ENCODE data around the gene ANKRD33B. TPM values are rescaled to one million over a fixed set of nuclear protein-coding genes. Genes with fewer than 3 reads are reported as not detected.

The ANKRD33B gene
- total RNA-seq, 1 donor from 2014 or later: 14.2 TPM

DNA sequence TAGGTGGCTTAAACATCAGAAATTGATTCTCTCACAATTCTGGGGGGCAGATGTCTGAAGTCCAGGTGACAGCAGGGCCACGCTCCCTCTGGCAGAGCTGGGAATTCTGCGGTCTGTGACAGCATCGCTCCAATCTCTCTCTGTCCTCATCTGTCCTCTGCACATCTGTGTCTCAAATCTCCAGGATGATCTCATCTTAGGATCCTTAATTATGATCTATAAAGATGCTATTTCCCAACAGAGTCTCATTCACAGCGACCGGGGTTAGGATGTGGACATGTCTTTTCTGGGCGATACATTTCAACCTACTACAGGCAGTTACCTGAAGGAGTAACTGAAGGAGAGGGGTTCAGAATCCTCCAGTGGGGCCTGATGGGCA is 31.4 kb downstream of the ANKRD33B start:
- peak overlapping the region; percentile 7 to 28 for H3K4me3 ChIP-seq
- H3K36me3 ChIP-seq: no peaks in the 10 kb centered on the region
- no peaks in the 10 kb centered on the region for H3K9me3 ChIP-seq
- DNase-seq (ENCODE audit: extremely low spot score in 2 of 2): no peak
- no peaks in the 10 kb centered on the region for H3K27me3 ChIP-seq
- intact Hi-C loops (cut with DNase I): no loop called here
- TF ChIP-seq POLR2AphosphoS5 (IDR thresholded peaks at IDR 0.05; ENCODE audit: insufficient read depth in 1 of 2, low read depth in 1 of 2) (no peak), POLR2A (IDR thresholded peaks at IDR 0.05) (no peak)
- TF ChIP-seq, protein P1, sequence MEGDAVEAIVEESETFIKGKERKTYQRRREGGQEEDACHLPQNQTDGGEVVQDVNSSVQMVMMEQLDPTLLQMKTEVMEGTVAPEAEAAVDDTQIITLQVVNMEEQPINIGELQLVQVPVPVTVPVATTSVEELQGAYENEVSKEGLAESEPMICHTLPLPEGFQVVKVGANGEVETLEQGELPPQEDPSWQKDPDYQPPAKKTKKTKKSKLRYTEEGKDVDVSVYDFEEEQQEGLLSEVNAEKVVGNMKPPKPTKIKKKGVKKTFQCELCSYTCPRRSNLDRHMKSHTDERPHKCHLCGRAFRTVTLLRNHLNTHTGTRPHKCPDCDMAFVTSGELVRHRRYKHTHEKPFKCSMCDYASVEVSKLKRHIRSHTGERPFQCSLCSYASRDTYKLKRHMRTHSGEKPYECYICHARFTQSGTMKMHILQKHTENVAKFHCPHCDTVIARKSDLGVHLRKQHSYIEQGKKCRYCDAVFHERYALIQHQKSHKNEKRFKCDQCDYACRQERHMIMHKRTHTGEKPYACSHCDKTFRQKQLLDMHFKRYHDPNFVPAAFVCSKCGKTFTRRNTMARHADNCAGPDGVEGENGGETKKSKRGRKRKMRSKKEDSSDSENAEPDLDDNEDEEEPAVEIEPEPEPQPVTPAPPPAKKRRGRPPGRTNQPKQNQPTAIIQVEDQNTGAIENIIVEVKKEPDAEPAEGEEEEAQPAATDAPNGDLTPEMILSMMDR (IDR thresholded peaks at IDR 0.05): no peak
- peak overlapping the region; percentile 77 for H3K27ac ChIP-seq
- H3K4me1 ChIP-seq: peaks cover 28% of the 10 kb centered on the region

DNA sequence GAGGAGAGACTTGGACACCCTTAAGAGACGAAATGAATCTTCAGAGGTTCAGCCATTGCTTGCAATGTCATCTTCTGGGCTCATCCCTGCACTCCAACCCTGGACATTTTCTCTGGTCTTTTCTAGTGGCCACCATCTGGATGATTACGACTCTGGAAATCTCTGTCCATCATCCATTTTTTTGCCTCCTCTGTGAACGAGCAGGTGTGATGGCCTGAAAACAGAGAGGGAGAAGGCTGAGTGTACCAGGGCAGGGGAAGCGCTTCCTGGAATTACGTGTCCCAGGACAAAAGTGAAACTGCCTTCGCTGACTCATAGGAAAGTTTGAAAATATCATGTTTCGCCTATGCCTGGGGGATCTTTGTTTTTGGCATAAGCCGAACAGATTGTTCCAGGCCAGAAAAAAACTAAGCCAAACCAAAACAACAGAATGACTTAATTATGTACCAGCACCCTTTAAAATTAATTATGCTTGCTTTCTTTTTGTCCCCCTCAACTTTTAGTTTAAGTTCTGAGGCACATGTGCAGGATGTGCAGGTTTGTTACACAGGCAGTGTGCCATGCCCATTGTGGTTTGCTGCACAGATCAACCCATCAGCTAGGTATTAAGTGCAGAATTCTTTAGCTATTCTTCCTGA is 31.9 kb downstream of the ANKRD33B start:
- no peak for DNase-seq (ENCODE audit: extremely low spot score in 2 of 2)
- no peaks in the 10 kb centered on the region for H3K36me3 ChIP-seq
- intact Hi-C loops (cut with DNase I): no loop called here
- no peak for TF ChIP-seq POLR2A (IDR thresholded peaks at IDR 0.05)
- TF ChIP-seq, protein P1 (IDR thresholded peaks at IDR 0.05): no peak
- peak; percentile 26 to 89 for TF ChIP-seq POLR2AphosphoS5 (IDR thresholded peaks at IDR 0.05; ENCODE audit: insufficient read depth in 1 of 2, low read depth in 1 of 2)
- peak overlapping the region; percentile 7 to 28 for H3K4me3 ChIP-seq
- H3K9me3 ChIP-seq: no peaks in the 10 kb centered on the region
- H3K27ac ChIP-seq: peak overlapping the region; percentile 77
- no peaks in the 10 kb centered on the region for H3K27me3 ChIP-seq
- peaks cover 31% of the 10 kb centered on the region for H3K4me1 ChIP-seq

DNA sequence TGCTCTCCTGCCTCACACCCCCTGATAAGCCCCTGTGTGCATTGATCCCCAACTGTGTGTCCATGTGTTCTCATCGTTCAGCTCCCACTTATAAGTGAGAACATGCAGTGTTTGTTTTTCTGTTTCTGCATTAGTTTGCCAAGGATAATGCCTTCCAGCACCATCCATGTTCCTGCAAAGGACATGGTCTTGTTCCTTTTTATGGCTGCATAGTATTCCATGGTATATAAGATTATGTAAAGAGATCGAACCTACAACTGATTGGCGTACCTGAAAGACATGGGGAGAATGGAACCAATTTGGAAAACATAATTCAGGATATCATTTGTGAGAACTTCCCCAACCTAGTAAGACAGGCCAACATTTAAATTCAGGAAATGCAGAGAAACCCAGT is 32.4 kb downstream of the ANKRD33B start:
- Histone ChIP-seq H3K4me3 (peak overlapping the region; percentile 7 to 28), H3K9me3 (no peaks in the 10 kb centered on the region)

DNA sequence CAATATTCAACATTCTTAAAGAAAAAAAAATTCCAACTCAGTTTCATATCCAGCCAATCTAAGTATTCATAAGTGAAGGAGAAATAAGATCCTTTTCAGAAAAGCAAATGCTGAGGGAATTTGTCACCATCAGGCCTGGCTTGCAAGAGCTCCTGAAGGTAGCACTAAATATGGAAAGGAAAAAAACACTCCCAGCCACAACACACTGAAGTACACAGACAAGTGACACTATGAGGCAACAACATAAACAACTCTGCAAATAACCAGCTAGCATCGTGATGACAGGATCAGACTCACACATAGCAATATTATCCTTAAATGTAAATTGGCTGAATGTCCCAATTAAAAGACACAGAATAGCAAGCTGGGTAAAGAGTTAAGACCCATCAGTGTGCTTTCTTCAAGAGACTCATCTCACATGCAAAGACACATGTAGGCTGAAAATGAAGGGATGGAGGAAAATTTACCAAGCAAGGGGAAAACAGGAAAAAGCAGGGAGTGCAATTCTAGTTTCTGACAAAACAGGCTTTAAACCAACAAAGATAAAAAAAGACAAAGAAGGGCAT is 33.1 kb downstream of the ANKRD33B start:
- Histone ChIP-seq H3K36me3 (no peaks in the 10 kb centered on the region), H3K27me3 (no peaks in the 10 kb centered on the region), H3K27ac (peak overlapping the region; percentile 77), H3K4me1 (peaks cover 43% of the 10 kb centered on the region), H3K4me3 (no peak overlapping the region), H3K9me3 (no peaks in the 10 kb centered on the region)
- DNase-seq (ENCODE audit: extremely low spot score in 2 of 2): no peak
- intact Hi-C loops (cut with DNase I): no loop called here
- no peak for TF ChIP-seq POLR2A (IDR thresholded peaks at IDR 0.05)

More for the DNA sequence above, 32.4 kb downstream of the ANKRD33B start:
- Histone ChIP-seq H3K27me3 (no peaks in the 10 kb centered on the region), H3K27ac (peak overlapping the region; percentile 77), H3K4me1 (peaks cover 36% of the 10 kb centered on the region), H3K36me3 (no peaks in the 10 kb centered on the region)
- no peak for DNase-seq (ENCODE audit: extremely low spot score in 2 of 2)
- intact Hi-C loops (cut with DNase I): no loop called here
- TF ChIP-seq, protein P1 (IDR thresholded peaks at IDR 0.05): no peak
- no peak for TF ChIP-seq POLR2AphosphoS5 (IDR thresholded peaks at IDR 0.05; ENCODE audit: insufficient read depth in 1 of 2, low read depth in 1 of 2)
- TF ChIP-seq POLR2A (IDR thresholded peaks at IDR 0.05): no peak

DNA sequence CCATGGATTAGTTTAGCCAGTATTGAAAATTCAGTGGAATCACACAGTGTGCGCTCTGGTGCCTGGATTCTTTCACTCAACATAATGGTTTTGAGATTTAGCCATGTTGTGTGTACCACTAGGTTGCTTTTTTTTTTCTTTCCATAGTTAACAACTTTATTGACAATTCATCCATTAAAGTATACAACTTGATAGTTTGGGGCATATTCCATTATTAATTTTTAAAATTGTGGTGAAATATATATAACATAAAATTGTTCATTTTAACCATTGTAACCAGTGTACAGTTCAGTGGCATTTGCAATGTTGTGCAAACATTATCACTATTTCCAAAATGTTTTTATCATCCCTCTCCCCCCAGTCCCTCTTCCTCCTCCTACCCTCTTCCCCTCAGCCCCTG is 35.2 kb downstream of the ANKRD33B start:
- H3K27me3 ChIP-seq: no peaks in the 10 kb centered on the region
- H3K4me3 ChIP-seq: no peak overlapping the region
- H3K9me3 ChIP-seq: no peaks in the 10 kb centered on the region
- peaks cover 49% of the 10 kb centered on the region for H3K4me1 ChIP-seq
- TF ChIP-seq, protein P1 (IDR thresholded peaks at IDR 0.05): no peak
- TF ChIP-seq POLR2AphosphoS5 (IDR thresholded peaks at IDR 0.05; ENCODE audit: insufficient read depth in 1 of 2, low read depth in 1 of 2) (no peak), POLR2A (IDR thresholded peaks at IDR 0.05) (no peak)
- no peak overlapping the region for H3K27ac ChIP-seq
- no peaks in the 10 kb centered on the region for H3K36me3 ChIP-seq
- intact Hi-C loops (cut with DNase I): no loop called here
- no peak for DNase-seq (ENCODE audit: extremely low spot score in 2 of 2)

All from vagina (tissue), 2 donors.